GM18867 (cell line): ENCODE measurements around the gene C5orf52.
"Not testable (repeated sequence)": the region's sequence is repeated elsewhere in the genome, so short reads cannot be mapped to it uniquely, and the experiment has no call there.

ENCODE experiments used
- ATAC-seq: cut with Tn5 transposase; IDR thresholded peaks from one replicate; pipeline ENCODE4 v1.9.1; 2021; ENCODE audit warnings: mild to moderate bottlenecking, moderate library complexity; ENCODE audit not compliant: unreplicated experiment

The C5orf52 gene

DNA sequence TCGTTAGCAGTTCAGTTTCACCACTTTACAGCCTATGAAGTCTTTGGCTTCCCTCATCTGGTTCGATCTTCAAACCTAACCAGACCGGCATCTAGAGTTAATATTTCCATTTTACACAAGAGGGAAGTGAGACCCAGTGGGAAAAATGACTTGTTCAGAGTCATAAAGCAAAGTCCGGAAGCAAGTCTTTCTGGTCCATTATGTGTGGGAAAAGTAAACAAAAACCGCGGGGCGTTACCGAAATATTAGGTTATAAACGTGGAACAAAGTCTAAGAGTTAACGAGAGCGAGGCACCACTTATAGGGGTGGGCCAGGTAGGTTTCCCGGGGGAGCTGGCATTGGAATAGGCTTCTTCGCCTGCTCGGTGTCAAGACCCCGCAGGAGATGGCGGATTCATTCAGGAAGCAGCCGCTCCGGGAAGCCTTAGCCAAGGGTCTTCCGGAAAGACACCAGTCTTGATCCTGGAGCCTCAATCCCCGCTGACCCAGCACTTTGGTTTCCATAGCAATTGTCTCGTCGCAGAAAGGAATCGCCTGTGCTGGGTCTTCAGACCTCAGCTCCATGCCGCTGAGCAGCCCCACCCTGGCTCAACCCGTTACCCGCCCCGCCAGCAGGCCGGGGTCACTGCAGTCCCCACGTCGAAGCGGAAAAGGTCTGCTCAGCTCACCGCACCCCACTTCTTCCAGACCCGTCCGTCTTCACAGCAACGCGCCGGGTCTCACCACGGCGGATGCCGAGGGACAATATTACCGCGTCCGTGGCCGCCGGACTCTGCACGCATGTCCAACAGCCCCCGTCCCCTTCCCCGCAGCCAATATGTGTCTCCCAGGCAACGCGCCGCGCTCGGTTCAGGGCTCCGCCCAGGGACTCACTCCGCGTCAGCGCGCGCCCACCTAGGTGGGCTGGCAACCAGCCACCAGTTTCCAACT lies at the start of gene C5orf52:
Gene C5orf52, plus strand, starts transcription at position 872 of the 930 bp plus-strand sequence. CDS start 82 bp downstream, outside the sequence.
- ATAC-seq = no peak

DNA sequence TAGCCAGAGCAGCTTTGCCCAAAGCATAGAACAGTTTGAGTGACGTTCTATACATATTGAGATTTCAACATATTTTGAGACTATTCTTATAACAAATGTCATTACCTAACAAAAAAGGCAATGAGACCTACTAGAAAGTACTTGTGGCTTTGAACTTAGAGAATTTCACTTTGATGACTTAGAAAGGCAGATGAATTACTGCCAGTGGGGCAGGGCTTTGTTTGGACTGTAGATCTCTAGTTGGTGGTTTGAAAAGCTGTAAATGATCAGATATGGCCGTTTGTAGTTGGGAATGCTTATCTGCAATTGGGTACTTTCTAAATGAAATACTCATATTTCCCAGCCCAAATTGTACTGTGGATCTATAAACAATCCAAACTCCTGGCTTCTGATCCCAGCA lies 47.2 kb upstream of the C5orf52 start:
- no peak for ATAC-seq

DNA sequence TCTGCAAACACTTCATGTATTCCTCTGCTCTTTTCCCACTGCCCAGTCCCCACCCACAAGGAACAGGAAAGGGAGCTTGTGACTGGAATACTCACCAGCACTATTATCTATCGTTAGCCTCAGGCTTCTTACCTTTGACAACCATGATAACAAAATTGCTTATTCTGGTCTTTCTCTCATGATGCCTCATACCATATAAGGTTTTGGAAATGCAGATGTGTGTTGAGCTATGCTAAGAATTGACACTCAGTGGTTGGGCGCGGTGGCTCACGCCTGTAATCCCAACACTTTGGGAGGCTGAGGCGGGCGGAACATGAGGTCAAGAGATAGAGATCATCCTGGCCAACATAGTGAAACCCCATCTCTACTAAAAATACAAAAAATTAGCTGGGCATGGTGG lies 44.5 kb upstream of the C5orf52 start:
- no peak for ATAC-seq

DNA sequence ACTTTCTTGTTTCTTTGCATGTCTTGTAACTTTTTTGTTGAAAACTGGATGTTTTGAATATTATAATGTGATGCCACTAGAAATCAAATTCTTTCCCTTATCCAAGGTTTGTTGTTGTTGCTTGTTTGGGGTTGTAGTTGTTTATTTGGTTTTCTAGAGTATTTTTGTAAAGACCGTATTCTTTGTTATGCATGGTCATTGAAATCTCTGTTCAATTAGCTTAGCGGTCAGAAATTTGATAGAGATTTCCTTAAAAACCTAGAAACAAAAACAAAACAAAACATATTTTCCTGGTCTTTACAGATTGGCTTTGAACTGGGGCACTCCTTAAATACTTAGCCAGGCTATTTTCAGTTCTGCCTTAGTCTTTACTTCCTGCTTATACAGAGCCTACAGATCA lies 41.0 kb upstream of the C5orf52 start:
- ATAC-seq = no peak

DNA sequence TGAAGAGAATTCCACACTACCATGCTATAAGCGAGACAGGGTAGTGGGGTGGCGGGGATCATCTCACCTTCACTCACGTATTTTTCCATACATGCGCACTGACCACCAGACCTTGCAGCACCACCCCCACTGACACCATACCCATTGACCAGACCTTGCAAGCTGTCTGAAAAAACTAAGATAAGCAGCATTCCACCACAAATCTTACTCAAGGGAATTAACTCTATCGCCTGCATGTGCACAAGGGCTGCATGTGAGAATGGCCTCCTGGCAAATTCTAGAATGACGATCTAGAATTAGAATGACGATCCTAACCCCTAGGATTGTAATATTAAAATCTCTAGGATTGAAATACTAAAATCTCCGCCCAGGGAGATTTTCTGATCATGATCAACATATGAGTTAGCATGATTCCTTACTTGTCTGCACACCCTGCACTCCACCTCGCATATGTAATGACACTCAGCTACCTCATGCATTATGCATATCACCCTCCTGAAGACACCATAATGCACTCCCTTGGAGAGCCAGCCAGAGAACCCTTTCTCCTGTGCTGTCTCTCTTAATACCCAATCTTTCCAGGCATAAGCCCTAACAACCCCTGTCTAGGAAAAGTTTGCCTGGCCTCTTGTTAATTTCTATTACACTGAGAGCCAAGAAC lies 30.8 kb upstream of the C5orf52 start:
- no peak for ATAC-seq

DNA sequence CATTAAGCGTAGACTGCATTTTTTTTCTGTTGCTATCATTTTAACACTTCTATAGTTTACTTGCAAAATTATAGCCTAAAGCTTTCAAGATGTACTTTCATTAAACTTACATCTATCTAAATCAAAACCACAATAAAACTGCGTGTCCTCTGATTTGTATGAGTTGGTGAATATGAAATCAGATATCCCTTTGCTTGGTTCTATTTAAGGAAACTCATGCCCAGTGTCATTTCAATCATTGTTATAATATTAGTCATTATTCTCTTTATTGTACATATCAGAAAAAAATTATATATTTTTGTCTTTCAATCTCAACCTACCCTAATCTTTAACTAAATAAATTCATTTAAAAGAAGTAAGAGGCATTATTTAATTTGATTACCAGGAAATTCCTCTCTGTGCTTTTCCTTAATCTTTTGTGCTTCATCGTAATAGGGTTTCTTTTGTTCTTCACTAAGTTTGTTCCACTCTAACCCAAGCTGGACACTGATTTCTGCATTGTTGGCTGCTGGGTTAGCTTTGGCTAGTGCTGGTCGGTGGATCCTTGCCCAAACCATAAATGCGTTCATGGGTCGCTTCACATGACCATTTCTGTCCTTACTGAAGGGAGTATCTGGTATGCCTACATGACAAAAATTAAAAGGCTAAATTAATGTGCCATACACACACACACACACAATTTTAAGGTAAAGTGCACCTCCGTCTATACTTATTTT lies 22.9 kb upstream of the C5orf52 start:
- ATAC-seq = no peak

DNA sequence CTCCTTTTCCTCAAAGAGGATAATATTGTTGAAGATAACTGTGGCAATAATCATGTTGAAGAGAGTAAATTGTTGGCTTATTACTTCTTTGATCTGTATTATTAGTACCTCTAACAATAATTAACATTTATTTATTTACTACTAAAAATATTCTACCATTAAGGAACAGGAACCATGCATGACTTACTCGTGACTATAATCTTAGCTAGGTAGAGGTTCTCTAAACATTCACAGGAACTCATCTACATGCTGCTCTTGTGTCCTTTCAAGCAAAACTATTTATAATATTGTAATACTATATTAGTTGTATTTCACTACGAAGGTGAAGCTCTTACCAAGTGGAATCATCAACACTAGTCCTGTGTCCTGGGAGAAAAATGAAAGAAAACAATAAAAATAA lies 22.2 kb upstream of the C5orf52 start:
- no peak for ATAC-seq

DNA sequence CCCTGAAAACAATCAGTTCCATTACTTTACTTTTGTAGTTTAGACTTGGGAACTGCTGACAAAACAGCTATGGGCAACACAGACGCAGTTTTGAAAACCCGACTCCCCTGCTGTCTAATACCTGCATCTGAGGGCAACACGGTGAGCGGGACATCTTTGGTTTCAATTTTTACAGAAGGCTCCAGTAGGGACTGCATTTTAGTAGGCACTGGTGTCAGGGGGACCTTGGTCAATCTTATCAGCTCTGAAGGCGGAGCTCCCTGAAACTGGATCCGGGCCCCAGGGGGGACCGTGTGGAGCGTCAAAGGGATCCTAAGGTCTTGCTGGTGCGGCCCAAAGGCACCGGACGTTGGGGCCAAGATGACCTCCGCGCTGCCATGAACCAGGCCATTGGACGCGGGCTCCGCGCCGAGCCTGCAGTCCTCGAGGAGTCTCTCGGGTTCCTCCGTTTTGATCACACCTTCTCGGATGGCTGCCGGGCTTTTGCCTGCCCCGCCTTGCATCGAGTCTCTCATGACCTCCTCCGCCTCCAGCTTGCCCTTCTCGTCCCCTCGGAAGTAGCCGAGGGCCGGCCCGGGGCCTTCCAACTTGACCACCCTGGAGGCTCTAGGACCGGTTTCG lies 20.2 kb upstream of the C5orf52 start:
- ATAC-seq = peak; percentile 48

DNA sequence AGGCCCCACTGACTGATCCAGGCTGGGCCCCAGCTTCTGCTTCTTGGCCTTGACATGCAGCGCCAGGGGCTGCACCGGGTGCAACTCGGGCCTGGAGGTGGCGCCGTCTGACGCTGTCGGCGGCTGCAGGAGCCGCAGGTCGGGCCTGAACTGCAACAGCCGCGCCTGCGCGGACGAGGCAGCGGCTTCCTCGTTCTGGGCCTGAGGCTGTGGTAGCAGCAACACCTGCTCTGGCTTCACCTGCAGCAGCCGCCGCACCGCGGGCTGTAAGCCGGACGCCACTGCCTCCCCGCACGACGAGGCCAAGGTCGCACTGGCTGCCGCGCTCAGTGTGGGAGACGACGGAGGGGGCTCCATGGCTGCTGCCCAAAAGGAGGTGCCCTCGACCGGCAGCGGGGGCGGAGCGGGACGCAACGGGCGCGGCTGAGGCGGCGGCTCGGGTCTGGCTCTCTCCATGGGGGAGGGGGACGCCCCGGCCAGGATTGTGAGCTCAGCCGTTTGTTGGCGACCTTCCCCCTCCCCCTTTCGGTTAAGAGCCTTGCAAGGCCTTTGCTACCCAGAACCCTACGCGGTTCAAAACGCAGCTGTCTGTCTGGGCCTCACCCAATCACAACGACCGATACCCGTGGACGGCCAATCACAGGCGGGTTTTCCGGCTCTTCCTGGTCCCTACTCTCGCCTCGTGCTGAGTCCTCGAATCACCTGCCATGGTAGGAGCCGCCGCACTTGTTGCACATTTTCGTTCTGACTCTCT lies 19.5 kb upstream of the C5orf52 start:
- ATAC-seq = peak; percentile 94

DNA sequence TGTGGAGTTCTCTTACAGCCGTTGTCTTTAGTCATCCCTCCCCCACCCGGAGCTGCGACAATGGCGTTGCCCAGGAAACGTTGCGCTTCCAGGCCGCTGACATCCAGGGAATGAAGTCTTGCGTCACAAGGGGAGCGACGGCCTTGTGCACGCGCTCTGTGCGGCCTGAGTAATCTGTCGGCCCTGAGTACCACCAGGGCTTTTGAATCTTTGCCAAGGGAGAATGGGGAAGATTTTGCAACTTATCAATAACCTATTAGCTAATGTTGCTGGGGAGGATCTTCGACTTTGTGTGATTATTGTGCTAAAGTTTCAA lies 19.0 kb upstream of the C5orf52 start, which contains the start of gene SOX30:
Gene SOX30, minus strand, starts transcription at position 62 of the 316 bp plus-strand sequence. CDS start 360 bp downstream, outside the sequence.
- no peak for ATAC-seq

DNA sequence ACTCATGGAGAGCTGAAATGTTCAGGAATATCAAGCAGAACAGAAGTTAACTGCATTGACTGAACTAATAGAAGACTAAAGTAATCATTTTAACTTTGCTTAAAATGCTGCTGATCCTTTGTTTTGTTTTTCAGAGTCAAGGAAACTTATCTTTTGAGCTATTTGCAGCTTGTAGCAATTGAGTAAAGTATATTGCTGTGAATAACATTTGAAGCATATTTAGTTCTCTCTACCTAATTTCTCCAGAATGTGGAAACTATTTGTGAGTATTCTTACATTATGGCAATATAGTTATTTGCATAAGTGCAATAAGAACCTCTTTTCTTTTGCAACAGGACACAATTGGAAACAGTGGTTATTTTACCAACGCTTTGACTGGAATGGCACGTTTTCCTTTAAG lies 13.8 kb upstream of the C5orf52 start:
- ATAC-seq = no peak

DNA sequence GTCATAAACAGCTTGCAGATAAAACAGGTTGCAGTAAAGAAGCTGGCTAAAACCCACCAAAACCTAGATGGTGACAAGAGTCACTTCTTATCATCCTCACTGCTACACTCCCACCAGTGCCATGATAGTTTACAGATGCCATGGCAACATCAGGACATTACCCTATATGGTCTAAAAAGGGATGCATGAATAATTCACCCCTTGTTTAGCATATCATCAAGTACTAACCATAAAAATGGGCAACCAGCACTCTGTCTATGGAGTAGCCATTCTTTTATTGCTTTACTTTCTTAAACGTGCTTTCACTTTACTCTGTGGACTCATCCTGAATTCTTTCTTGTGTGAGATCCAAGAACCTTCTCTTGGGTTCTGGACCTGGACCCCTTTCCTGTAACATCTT lies 12.4 kb upstream of the C5orf52 start:
- no peak for ATAC-seq

DNA sequence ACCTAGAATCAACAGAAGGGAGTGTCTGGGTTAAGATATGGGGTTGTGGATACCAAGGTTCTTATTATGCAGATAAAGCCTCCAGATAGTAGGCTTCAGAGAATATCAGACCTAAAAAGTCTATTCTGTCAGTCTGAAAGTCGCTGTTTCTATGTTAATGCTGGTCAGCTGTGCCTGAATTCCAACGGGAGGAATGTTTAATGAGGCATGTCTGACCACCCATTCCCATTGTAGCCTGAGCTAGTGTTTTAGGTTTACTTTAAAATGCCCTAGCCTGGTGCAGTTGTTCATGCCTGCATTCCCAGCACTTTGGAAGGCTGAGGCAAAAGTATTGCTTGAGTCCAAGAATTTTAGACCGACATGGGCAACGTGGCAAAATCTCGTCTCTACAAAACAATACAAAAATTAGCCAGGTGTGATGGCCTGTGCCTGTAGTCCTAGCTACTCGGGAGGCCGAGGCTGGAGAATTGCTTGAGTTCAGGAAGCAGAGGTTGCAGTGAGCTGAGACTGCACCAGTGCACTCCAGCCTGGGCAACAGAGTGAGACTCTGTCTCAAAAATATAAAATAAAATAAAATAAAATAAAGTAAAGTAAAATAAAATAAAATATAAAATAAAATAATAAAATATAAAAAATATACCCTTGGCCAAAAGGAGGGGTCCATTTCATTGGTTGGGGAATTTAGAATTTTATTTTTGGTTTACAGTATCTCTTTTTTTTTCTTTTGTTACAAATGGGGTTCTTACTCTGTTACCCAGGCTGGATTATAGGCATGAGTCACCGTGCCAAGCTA lies 11.3 kb upstream of the C5orf52 start:
- no peak for ATAC-seq

DNA sequence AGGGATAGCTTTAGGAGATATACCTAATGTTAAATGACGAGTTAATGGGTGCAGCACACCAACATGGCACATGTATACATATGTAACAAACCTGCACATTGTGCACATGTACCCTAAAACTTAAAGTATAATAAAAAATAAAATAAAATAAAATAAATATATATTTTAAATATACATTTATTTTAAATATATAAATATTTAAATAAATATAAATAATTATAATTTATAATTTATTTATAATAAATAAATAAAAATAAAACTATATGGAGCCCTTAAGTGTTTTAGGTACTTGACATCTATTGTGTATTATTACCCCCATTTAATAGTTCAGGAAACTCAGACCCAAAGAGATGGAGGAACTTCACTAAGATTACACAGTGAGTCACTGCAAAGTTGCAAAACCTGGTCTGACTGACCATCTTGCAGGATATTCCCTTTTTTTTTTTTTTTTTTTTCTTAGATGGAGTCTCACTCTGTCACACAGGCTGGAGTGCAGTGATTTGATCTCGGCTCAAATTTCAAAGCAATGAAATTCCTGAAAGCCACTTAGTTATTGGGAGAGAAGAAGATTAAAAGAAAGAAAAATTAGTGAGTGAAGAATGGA lies 5.8 kb upstream of the C5orf52 start:
- ATAC-seq = no peak

DNA sequence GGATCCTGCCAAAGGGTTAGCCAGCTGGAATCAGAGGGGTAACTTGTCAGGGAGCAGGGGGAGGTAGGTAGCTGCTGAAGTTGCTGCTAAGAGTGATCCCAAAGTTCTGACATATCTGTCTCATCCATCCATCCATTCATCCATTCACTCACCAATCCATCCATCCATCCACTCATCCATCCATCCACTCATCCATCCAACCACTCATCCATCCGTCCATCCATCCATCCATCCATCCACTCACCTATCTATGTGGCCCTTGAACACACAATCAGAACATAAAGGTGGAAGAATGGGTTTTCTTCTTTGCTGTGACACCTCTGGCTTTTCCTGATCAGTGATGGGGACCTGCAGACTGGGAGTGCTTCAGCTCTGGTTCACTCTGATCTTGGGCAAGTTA lies 3.0 kb upstream of the C5orf52 start:
- ATAC-seq = no peak

DNA sequence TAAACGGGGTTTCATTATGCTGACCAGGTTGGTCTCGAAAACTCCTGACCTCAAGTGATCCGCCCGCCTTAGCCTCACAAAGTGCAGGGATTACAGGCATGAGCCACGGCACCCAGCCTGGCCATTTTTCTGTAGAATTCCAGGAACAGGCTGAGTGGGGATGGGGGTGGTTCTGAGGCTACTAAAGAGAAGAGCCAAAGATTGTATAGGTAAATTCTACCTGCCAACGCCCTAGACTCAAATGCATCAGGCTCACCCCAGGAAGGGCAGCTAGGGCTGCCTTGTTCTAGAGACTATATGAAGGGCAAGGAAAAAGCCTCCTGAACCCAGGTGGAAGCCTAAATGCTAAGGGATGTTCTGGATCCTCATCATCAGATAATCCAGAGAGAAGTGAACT lies 1.6 kb upstream of the C5orf52 start:
- no peak for ATAC-seq

DNA sequence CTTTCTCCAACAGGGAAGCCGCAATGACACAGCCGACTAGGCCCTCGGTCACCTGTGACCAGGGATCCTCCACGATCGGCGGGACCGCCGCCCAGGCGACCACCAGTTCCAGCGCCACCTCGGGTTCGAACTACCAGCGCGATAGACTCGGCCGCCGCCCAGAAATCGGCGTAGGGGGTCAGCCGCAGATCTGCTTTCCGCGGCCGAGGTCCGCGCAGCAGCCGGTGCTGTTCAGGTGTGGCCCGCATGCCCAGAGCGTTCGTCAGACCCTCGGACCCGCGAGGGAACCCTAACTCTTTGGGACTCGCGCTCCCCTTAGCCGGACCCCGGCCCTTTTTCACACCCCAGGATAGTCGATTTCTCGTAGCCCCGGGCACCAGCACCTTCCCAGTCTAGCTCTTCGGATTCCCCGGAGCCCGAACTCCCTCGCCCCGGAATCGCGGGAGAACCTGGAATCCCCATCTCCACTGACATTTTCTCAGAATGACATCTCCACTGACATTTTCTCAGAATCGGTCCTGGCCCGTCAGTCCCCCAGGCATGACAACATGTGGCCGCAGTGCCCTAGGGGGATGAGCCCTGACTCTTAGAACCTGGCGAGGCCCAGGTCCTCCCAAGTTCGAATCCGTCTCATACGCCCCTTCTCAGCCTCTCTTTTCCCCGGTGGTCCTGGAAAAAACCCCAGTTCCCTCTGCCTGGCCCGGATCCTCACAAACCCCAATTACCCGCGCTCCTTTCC lies 428 bp downstream of the C5orf52 start:
- no peak for ATAC-seq

DNA sequence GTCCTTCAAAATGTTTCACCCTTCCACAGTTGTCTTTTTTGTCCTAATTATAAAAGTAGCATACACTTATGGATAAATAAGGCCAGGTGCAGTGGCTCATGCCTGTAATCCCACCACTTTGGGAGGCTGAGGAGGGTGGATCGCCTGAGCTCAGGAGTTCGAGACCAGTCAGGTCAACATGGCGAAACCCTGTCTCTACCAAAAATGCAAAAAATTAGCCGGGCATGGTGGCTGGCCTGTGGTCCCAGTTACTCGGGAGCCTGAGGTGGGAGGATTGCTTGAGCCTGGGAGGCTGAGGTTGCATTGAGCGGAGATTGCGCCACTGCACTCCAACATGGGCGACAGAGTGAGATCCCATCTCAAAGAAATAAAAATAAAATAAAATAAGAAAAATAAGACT lies 1.6 kb downstream of the C5orf52 start:
- ATAC-seq = no peak

DNA sequence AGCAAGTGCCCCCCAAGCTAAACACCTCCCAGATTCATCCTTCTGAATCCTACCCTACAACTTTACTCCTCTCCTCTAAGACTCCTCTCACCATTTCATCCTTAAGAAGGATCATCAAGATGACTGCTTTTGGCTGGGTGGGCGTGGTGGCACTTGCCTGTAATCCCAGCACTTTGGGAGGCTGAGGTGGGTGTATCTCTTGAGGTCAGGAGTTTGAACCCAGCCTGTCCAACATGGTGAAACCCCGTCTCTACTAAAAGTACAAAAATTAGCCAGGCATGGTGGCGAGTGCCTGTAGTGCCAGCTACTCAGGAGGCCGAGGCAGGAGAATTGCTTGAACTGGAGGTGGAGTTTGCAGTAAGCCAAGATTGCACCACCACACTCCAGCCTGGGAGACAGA lies 3.0 kb downstream of the C5orf52 start:
- ATAC-seq = not testable (repeated sequence)
